Neural progenitor cell (in vitro differentiated cells): ENCODE measurements around the gene DRAP1.

Experiments
- CTCF ChIP-seq: fragments of 200-600 bp; sonication (generic); IDR thresholded peaks from 2 replicates; pipeline ENCODE4 v1.5.1; 2017; ENCODE audit warnings: antibody characterized with exemption, mild to moderate bottlenecking
- EZH2 ChIP-seq: fragments of 200-600 bp; sonication (generic); IDR thresholded peaks from 2 replicates; pipeline ENCODE4 v1.6.1; 2017; ENCODE audit warnings: antibody characterized with exemption, mild to moderate bottlenecking, moderate library complexity
- EZH2phosphoT487 ChIP-seq: fragments of 200-600 bp; sonication (generic); IDR thresholded peaks from 2 replicates; pipeline ENCODE4 v1.6.1; 2017; ENCODE audit warnings: antibody characterized with exemption

- TF ChIP-seq CTCF (no peak), EZH2 (no peak), EZH2phosphoT487 (no peak)
Measured at GRCh38 chr11:65869643-65870306, 49.5 kb upstream of the DRAP1 start.
